ENCODE measurements around the gene COX19. TPM values are rescaled to one million over a fixed set of nuclear protein-coding genes. Genes with fewer than 3 reads are reported as not detected.

The COX19 gene
- total and polyA plus RNA-seq, 2 of the 13 experiments (the other 11 are each of a cell fraction or from before 2014, with no cell fraction given): 11.5 to 21.7 TPM

- TF ChIP-seq ZNF318 (CRISPR knock-in tag; IDR thresholded peaks at IDR 0.05) (peak; percentile 48), ZNF607 (CRISPR knock-in tag; IDR thresholded peaks at IDR 0.05; ENCODE audit: borderline replicate concordance) (peak; percentile 92), GFI1 (CRISPR knock-in tag; IDR thresholded peaks at IDR 0.05; ENCODE audit: borderline replicate concordance) (peak; percentile 89), CREBL2 (CRISPR knock-in tag; IDR thresholded peaks at IDR 0.05; ENCODE audit: borderline replicate concordance) (peak; percentile 22; the same call in 1 of the 2 replicates), ZBTB1 (CRISPR knock-in tag; IDR thresholded peaks at IDR 0.05; ENCODE audit: borderline replicate concordance) (no peak; the same call in 1 of the 2 replicates), SKIL (CRISPR knock-in tag; IDR thresholded peaks at IDR 0.05; ENCODE audit: borderline replicate concordance) (0 out of 2 replicates have a peak, but pooled peaks have one; percentile 67), ZNF430 (CRISPR knock-in tag; IDR thresholded peaks at IDR 0.05) (no peak), ZNF550 (CRISPR knock-in tag; IDR thresholded peaks at IDR 0.05; ENCODE audit: borderline replicate concordance) (0 out of 2 replicates have a peak, but pooled peaks have one; percentile 73), ZSCAN20 (CRISPR knock-in tag; IDR thresholded peaks at IDR 0.05; ENCODE audit: borderline replicate concordance) (no peak), ZFYVE20 (CRISPR knock-in tag; IDR thresholded peaks at IDR 0.05; ENCODE audit: borderline replicate concordance, low read depth) (no peak), CSRNP2 (CRISPR knock-in tag; conservative IDR thresholded peaks at IDR 0.05; ENCODE audit: low read depth) (no peak), ZNF124 (CRISPR knock-in tag; IDR thresholded peaks at IDR 0.05) (peak; percentile 90), ZNF143 (CRISPR knock-in tag; IDR thresholded peaks at IDR 0.05) (no peak), CENPT (CRISPR knock-in tag; IDR thresholded peaks at IDR 0.05; ENCODE audit: low read depth) (peak; percentile 85; the same call in 1 of the 2 replicates)
These were observed 17.6 kb upstream of the COX19 start (continued) for GRCh38 chr7:992709-993607.
